Stimulated activated memory B cell treated with anti-CD40 and anti-IgM and Interleukin-4, amounts not matched to agents 10 μg/mL and 1 μg/mL and 100 μg/mL, for 72 hours (primary cell): ENCODE results near the gene JAGN1.
"Not testable (repeated sequence)": the region's sequence is repeated elsewhere in the genome, so short reads cannot be mapped to it uniquely, and the experiment has no call there.

Experiments
- ATAC-seq: fragments of 150-1000 bp; cut with Tn5 transposase; 2 replicates; pipeline ENCODE4 v1.10.0; 2021
- H3K27ac Mint-ChIP-seq: one replicate; pipeline ENCODE4 v1.8.0; 2022; ENCODE audit warnings: mild to moderate bottlenecking, mixed read lengths
- H3K27me3 Mint-ChIP-seq: one replicate; pipeline ENCODE4 v1.8.0; 2022; ENCODE audit warnings: mixed read lengths
- H3K36me3 Mint-ChIP-seq: one replicate; pipeline ENCODE4 v1.8.0; 2022; ENCODE audit warnings: mixed read lengths
- H3K4me1 Mint-ChIP-seq: one replicate; pipeline ENCODE4 v1.8.0; 2022; ENCODE audit warnings: mixed read lengths
- H3K4me3 Mint-ChIP-seq: one replicate; pipeline ENCODE4 v1.8.0; 2022; ENCODE audit warnings: mild to moderate bottlenecking, moderate library complexity, mixed read lengths
- H3K9me3 Mint-ChIP-seq: one replicate; pipeline ENCODE4 v1.8.0; 2022; ENCODE audit warnings: mixed read lengths

JAGN1 gene

GRCh38 chr3:9883706-9884554, 6.5 kb upstream of the JAGN1 start:
- no peak for ATAC-seq
- Mint-ChIP-seq H3K27ac (no peak overlapping the region), H3K4me1 (no peaks in the 10 kb centered on the region), H3K36me3 (no peaks in the 10 kb centered on the region), H3K9me3 (no peaks in the 10 kb centered on the region), H3K4me3 (no peak overlapping the region), H3K27me3 (peaks cover 16% of the 10 kb centered on the region)

- no peaks in the 10 kb centered on the region for H3K36me3 Mint-ChIP-seq
- no peaks in the 10 kb centered on the region for H3K4me1 Mint-ChIP-seq
- no peak overlapping the region for H3K27ac Mint-ChIP-seq
- ATAC-seq = no peak
- H3K27me3 Mint-ChIP-seq = peaks cover 9% of the 10 kb centered on the region
- H3K9me3 Mint-ChIP-seq = no peaks in the 10 kb centered on the region
- no peak overlapping the region for H3K4me3 Mint-ChIP-seq
Measured at GRCh38 chr3:9884555-9885165, 5.8 kb upstream of the JAGN1 start.

- Mint-ChIP-seq H3K27me3 (no peaks in the 10 kb centered on the region), H3K27ac (no peak overlapping the region), H3K36me3 (peaks cover 1% of the 10 kb centered on the region), H3K4me1 (peaks cover 4% of the 10 kb centered on the region), H3K9me3 (no peaks in the 10 kb centered on the region), H3K4me3 (no peak overlapping the region)
- no peak for ATAC-seq
Measured at GRCh38 chr3:9886328-9886727, 4.1 kb upstream of the JAGN1 start.

- no peaks in the 10 kb centered on the region for H3K27me3 Mint-ChIP-seq
- ATAC-seq = no peak
- no peak overlapping the region for H3K27ac Mint-ChIP-seq
- no peaks in the 10 kb centered on the region for H3K9me3 Mint-ChIP-seq
- peaks cover 15% of the 10 kb centered on the region for H3K4me1 Mint-ChIP-seq
- no peak overlapping the region for H3K4me3 Mint-ChIP-seq
- H3K36me3 Mint-ChIP-seq = peaks cover 10% of the 10 kb centered on the region
Measured at GRCh38 chr3:9887480-9887879, 2.9 kb upstream of the JAGN1 start.

GRCh38 chr3:9888540-9888939, 1.9 kb upstream of the JAGN1 start:
- H3K27ac Mint-ChIP-seq = no peak overlapping the region
- H3K27me3 Mint-ChIP-seq = no peaks in the 10 kb centered on the region
- no peak overlapping the region for H3K4me3 Mint-ChIP-seq
- peaks cover 20% of the 10 kb centered on the region for H3K36me3 Mint-ChIP-seq
- peaks cover 24% of the 10 kb centered on the region for H3K4me1 Mint-ChIP-seq
- no peaks in the 10 kb centered on the region for H3K9me3 Mint-ChIP-seq
- ATAC-seq = no peak

GRCh38 chr3:9889405-9889804, 1.0 kb upstream of the JAGN1 start:
- H3K4me3 Mint-ChIP-seq = no peak overlapping the region

GRCh38 chr3:9891072-9891622, 737 bp downstream of the JAGN1 start:
- Mint-ChIP-seq H3K27me3 (no peaks in the 10 kb centered on the region), H3K4me1 (peaks cover 39% of the 10 kb centered on the region), H3K9me3 (no peaks in the 10 kb centered on the region), H3K4me3 (peak overlapping the region; percentile 95), H3K27ac (peak overlapping the region; percentile 98), H3K36me3 (peaks cover 34% of the 10 kb centered on the region)
- ATAC-seq = no peak

More at GRCh38 chr3:9889405-9889804, 1.0 kb upstream of the JAGN1 start:
- Mint-ChIP-seq H3K36me3 (peaks cover 27% of the 10 kb centered on the region), H3K27me3 (no peaks in the 10 kb centered on the region), H3K27ac (peak overlapping the region; percentile 98), H3K4me1 (peaks cover 31% of the 10 kb centered on the region), H3K9me3 (no peaks in the 10 kb centered on the region)
- ATAC-seq = no peak

GRCh38 chr3:9893739-9894138, 3.3 kb downstream of the JAGN1 start:
- Mint-ChIP-seq H3K9me3 (no peaks in the 10 kb centered on the region), H3K27ac (no peak overlapping the region), H3K27me3 (no peaks in the 10 kb centered on the region), H3K4me1 (peaks cover 49% of the 10 kb centered on the region), H3K4me3 (no peak overlapping the region), H3K36me3 (peaks cover 34% of the 10 kb centered on the region)
- ATAC-seq = no peak

GRCh38 chr3:9895715-9896114, 5.3 kb downstream of the JAGN1 start:
- H3K36me3 Mint-ChIP-seq = peaks cover 34% of the 10 kb centered on the region
- not testable (repeated sequence) for H3K27me3 Mint-ChIP-seq, H3K27ac Mint-ChIP-seq, H3K9me3 Mint-ChIP-seq, ATAC-seq, H3K4me3 Mint-ChIP-seq
- peaks cover 49% of the 10 kb centered on the region for H3K4me1 Mint-ChIP-seq

- not testable (repeated sequence) for ATAC-seq, H3K4me3 Mint-ChIP-seq, H3K27ac Mint-ChIP-seq, H3K27me3 Mint-ChIP-seq, H3K9me3 Mint-ChIP-seq
- Mint-ChIP-seq H3K4me1 (peaks cover 40% of the 10 kb centered on the region), H3K36me3 (peaks cover 28% of the 10 kb centered on the region)
Measured at GRCh38 chr3:9896755-9897407, 6.5 kb downstream of the JAGN1 start.

GRCh38 chr3:9897408-9898372, 7.3 kb downstream of the JAGN1 start:
- ATAC-seq = no peak
- no peaks in the 10 kb centered on the region for H3K9me3 Mint-ChIP-seq
- H3K27me3 Mint-ChIP-seq = no peaks in the 10 kb centered on the region
- H3K4me3 Mint-ChIP-seq = no peak overlapping the region
- H3K36me3 Mint-ChIP-seq = peaks cover 22% of the 10 kb centered on the region
- H3K4me1 Mint-ChIP-seq = peaks cover 32% of the 10 kb centered on the region
- H3K27ac Mint-ChIP-seq = peak overlapping the region; percentile 20

- ATAC-seq = no peak
- no peaks in the 10 kb centered on the region for H3K9me3 Mint-ChIP-seq
- H3K27me3 Mint-ChIP-seq = no peaks in the 10 kb centered on the region
- peak overlapping the region; percentile 20 for H3K27ac Mint-ChIP-seq
- no peak overlapping the region for H3K4me3 Mint-ChIP-seq
- peaks cover 12% of the 10 kb centered on the region for H3K36me3 Mint-ChIP-seq
- H3K4me1 Mint-ChIP-seq = peaks cover 30% of the 10 kb centered on the region
Measured at GRCh38 chr3:9898467-9899241, 8.2 kb downstream of the JAGN1 start.

- H3K4me3 Mint-ChIP-seq = no peak overlapping the region
- no peaks in the 10 kb centered on the region for H3K27me3 Mint-ChIP-seq
- H3K36me3 Mint-ChIP-seq = peaks cover 7% of the 10 kb centered on the region
- peaks cover 24% of the 10 kb centered on the region for H3K4me1 Mint-ChIP-seq
- H3K9me3 Mint-ChIP-seq = no peaks in the 10 kb centered on the region
- H3K27ac Mint-ChIP-seq = no peak overlapping the region
- no peak for ATAC-seq
Measured at GRCh38 chr3:9899289-9899791, 8.9 kb downstream of the JAGN1 start.

- peaks cover 16% of the 10 kb centered on the region for H3K4me1 Mint-ChIP-seq
- not testable (repeated sequence) for H3K27ac Mint-ChIP-seq
Measured at GRCh38 chr3:9900965-9901415, 10.6 kb downstream of the JAGN1 start.

More at GRCh38 chr3:9900965-9901415, 10.6 kb downstream of the JAGN1 start:
- H3K4me3 Mint-ChIP-seq, H3K36me3 Mint-ChIP-seq, H3K27me3 Mint-ChIP-seq, ATAC-seq, H3K9me3 Mint-ChIP-seq: not testable (repeated sequence)
